ENCODE measurements around the gene AP1S1. TPM values are rescaled to one million over a fixed set of nuclear protein-coding genes. Genes with fewer than 3 reads are reported as not detected.

Gene AP1S1
- total and polyA plus RNA-seq, 2 of the 13 experiments (the other 11 are each of a cell fraction or from before 2014, with no cell fraction given), result 57.5 to 68.1 TPM

DNA sequence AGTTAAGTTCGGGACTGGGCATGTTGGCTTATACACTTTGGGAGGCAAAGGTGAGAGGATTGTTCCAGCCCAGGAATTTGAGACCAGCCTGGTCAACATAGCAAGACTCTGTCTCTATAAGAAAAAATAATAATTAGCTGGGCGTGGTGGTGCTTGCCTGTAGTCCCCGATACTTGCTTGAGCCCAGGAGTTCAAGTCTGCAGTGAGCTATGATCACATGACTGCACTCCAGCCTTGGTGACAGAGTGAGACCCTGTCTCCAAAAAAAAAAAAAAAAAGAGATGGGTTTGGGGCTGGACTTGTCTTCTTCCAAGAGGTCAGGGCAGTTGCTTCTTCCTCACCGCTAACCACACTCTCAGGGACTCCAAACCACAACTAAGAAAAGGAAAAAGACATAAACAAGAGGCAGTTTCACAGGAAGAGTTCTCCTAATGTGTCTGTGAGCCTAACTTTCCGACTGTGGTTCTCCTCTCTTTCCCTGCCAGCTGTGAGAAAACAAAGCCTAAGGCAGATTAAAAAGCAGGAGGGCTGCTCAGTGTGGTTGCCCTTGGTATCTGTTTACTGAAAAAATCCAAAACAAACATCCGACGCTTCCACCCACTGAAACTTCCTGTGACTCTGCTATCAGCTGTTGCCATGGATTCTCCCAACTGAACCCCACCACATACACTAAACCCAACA, 29.8 kb upstream of the AP1S1 start (continued):
- TF ChIP-seq RERE (CRISPR knock-in tag; IDR thresholded peaks at IDR 0.05; ENCODE audit: low read depth), result no peak
- TF ChIP-seq, protein P1, sequence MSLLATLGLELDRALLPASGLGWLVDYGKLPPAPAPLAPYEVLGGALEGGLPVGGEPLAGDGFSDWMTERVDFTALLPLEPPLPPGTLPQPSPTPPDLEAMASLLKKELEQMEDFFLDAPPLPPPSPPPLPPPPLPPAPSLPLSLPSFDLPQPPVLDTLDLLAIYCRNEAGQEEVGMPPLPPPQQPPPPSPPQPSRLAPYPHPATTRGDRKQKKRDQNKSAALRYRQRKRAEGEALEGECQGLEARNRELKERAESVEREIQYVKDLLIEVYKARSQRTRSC (CRISPR knock-in tag; IDR thresholded peaks at IDR 0.05; ENCODE audit: low read depth), result no peak
- TF ChIP-seq ZNF136 (CRISPR knock-in tag; IDR thresholded peaks at IDR 0.05; ENCODE audit: low read depth), result no peak
- TF ChIP-seq ARNT2 (CRISPR knock-in tag; IDR thresholded peaks at IDR 0.05; ENCODE audit: low read depth), result no peak
- 0 out of 2 replicates have a peak, but pooled peaks have one; percentile 19 for TF ChIP-seq BORCS8-MEF2B (CRISPR knock-in tag; IDR thresholded peaks at IDR 0.05)
- TF ChIP-seq KDM1A (CRISPR knock-in tag; IDR thresholded peaks at IDR 0.05), result no peak
- TF ChIP-seq ZKSCAN8 (CRISPR knock-in tag; IDR thresholded peaks at IDR 0.05; ENCODE audit: borderline replicate concordance), result peak; percentile 71; the same call in 1 of the 2 replicates
- TF ChIP-seq ZNF670 (CRISPR knock-in tag; IDR thresholded peaks at IDR 0.05; ENCODE audit: borderline replicate concordance), result no peak; the same call in 1 of the 2 replicates
- TF ChIP-seq PRMT3 (CRISPR knock-in tag; IDR thresholded peaks at IDR 0.05; ENCODE audit: borderline replicate concordance, low read depth), result no peak
- TF ChIP-seq MAZ (IDR thresholded peaks at IDR 0.05; ENCODE audit: borderline replicate concordance, low read depth, low read length), result no peak
- TF ChIP-seq MAZ (CRISPR knock-in tag; IDR thresholded peaks at IDR 0.05; ENCODE audit: low read depth), result no peak
- no peak for TF ChIP-seq GZF1 (CRISPR knock-in tag; IDR thresholded peaks at IDR 0.05)
- no peak for TF ChIP-seq CEBPZ (IDR thresholded peaks at IDR 0.05; ENCODE audit: low read length)

Measured in HepG2 (cell line).